Superior temporal gyrus (tissue), 1 donor: ENCODE measurements around the gene PTPRQ.
"Not testable (repeated sequence)": the region's sequence is repeated elsewhere in the genome, so short reads cannot be mapped to it uniquely, and the experiment has no call there.

ENCODE experiments used
- DNase-seq: peaks from one replicate; pipeline ENCODE4 v3.0.0-alpha.2; 2016; ENCODE audit errors: extremely low spot score

The PTPRQ gene, protein sequence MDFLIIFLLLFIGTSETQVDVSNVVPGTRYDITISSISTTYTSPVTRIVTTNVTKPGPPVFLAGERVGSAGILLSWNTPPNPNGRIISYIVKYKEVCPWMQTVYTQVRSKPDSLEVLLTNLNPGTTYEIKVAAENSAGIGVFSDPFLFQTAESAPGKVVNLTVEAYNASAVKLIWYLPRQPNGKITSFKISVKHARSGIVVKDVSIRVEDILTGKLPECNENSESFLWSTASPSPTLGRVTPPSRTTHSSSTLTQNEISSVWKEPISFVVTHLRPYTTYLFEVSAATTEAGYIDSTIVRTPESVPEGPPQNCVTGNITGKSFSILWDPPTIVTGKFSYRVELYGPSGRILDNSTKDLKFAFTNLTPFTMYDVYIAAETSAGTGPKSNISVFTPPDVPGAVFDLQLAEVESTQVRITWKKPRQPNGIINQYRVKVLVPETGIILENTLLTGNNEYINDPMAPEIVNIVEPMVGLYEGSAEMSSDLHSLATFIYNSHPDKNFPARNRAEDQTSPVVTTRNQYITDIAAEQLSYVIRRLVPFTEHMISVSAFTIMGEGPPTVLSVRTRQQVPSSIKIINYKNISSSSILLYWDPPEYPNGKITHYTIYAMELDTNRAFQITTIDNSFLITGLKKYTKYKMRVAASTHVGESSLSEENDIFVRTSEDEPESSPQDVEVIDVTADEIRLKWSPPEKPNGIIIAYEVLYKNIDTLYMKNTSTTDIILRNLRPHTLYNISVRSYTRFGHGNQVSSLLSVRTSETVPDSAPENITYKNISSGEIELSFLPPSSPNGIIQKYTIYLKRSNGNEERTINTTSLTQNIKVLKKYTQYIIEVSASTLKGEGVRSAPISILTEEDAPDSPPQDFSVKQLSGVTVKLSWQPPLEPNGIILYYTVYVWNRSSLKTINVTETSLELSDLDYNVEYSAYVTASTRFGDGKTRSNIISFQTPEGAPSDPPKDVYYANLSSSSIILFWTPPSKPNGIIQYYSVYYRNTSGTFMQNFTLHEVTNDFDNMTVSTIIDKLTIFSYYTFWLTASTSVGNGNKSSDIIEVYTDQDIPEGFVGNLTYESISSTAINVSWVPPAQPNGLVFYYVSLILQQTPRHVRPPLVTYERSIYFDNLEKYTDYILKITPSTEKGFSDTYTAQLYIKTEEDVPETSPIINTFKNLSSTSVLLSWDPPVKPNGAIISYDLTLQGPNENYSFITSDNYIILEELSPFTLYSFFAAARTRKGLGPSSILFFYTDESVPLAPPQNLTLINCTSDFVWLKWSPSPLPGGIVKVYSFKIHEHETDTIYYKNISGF (N-terminal part only)

GRCh38 chr12:80443974-80444666 lies at the start of gene PTPRQ:
TSS of gene PTPRQ (plus strand) at chr12:80444235. CDS start at chr12:80444346, 111 bp downstream.
- DNase-seq, result no peak

DNA sequence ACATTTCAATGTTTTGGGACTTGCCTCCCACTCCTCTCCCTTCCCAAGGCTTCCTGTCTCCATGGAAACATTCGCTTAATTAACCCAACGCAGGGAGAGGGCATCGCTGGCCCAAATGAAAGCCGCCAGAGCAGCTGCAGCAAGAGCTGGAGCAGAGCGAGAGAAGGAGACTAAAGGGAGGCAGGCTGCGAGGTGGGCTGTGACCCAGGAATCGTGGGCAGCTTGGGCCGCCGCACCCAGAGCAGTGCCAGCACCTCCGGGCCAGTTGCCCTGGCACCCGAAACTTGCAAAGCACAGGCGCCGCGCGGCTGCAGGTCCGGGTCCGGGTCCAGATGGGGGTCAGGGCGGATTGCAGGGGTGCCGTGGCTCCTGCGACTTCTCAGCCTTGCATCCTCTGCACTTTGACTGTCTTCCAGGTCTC lies 43.5 kb upstream of the PTPRQ start:
- DNase-seq, result peak; percentile 38

GRCh38 chr12:80401191-80401590 lies 42.8 kb upstream of the PTPRQ start:
- no peak for DNase-seq

DNA sequence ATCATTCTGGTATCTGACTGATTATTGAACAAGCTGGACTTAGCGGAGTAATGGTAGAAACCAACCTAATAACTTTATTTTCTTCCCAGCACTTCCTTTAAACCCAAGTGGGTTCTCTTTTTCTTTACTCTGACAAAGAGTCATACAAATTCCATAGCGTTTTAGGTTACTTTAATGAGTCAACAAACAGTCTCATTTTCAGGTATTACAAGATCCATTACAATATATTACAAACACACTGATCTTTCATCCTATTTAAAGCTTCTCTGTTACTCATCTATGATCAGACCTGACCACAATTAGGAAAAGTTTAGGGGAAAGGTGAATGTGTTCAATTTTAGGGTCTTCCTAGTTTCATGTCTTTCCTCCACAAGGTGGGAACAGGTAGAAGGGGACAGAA lies 39.4 kb upstream of the PTPRQ start:
- DNase-seq, result no peak

GRCh38 chr12:80406253-80406652 lies 37.8 kb upstream of the PTPRQ start:
- DNase-seq, result no peak

- no peak for DNase-seq
Observed at GRCh38 chr12:80411787-80412186, 32.2 kb upstream of the PTPRQ start.

- DNase-seq, result peak; percentile 83
Observed at GRCh38 chr12:80412343-80412953, 31.6 kb upstream of the PTPRQ start.

- no peak for DNase-seq
Observed at GRCh38 chr12:80413462-80413861, 30.6 kb upstream of the PTPRQ start.

DNA sequence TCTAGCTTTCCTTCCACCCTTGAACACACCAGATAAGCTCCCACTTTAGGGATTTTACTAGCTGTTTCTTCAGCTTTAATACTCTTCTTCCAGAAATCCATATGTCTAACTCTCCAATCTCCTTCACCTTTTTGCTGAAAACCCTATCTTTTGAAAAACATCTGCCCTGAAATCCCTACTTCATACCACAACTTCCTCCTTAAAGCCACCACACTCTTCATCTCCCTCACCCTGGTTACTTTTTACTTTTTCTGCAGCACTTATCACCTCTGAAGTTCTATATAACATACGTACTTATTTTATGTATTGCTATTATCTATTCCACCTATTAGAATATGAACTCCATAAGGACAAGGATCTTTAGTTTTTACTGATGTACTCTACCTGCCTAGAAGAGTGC lies 28.6 kb upstream of the PTPRQ start:
- no peak for DNase-seq

DNA sequence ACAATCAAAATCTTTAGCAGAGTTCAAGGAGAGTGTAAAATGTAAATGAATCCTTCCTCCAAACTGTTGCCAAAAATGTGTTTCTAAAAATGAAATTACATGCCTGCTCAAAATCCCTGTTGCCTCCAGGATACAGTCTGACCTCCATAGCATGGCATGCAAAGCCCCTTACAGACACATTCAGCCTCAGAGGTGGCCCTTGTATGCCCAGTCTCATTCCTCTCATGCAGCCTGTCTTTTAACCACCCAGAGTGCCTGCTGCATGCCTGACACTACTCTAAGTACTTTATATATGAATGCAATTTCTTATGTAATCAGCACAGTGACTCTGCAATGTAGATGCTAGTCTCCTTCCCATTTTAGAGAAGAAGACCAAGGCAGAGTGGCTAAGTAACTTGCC lies 24.4 kb upstream of the PTPRQ start:
- DNase-seq, result peak; percentile 45

GRCh38 chr12:80420075-80420474 lies 24.0 kb upstream of the PTPRQ start:
- no peak for DNase-seq

- no peak for DNase-seq
Observed at GRCh38 chr12:80422550-80422949, 21.5 kb upstream of the PTPRQ start.

DNA sequence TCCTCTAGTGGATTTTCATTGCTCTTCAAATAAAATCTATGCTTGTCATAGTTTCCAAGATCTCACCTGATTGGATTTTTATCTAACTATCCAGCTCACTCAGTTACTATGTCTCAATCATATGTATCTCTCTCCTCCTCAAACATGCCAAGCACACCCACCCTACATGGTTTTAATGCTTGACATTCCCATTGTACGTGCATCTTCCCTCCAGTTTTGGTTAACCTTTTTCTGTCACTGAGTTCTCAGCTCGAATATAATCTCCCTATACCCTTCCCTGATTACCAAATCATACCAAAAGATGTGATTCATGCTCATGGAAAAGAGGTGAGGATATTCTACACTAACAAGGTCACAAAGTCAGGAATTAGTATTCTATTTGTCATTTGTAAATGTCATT lies 12.0 kb upstream of the PTPRQ start:
- DNase-seq, result no peak

DNA sequence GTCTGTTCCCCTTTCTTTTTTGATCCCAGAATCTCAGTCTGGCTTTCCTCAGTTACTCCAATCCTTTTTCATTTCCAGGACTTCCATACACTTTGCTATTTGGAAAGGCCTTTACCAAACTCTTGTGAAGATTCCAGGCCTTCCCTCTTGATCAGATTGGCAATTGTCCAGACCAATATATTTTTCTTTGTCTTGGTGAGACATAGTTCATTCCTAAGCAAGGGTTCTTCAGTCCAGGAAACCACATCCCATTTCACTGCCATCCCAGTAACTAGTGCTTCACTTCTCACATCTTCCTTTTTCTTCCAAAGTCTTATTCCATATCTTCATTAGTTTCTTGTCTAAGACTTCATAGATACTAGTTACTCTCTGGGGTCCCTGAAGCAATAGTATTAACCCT lies 2.1 kb upstream of the PTPRQ start:
- no peak for DNase-seq

DNA sequence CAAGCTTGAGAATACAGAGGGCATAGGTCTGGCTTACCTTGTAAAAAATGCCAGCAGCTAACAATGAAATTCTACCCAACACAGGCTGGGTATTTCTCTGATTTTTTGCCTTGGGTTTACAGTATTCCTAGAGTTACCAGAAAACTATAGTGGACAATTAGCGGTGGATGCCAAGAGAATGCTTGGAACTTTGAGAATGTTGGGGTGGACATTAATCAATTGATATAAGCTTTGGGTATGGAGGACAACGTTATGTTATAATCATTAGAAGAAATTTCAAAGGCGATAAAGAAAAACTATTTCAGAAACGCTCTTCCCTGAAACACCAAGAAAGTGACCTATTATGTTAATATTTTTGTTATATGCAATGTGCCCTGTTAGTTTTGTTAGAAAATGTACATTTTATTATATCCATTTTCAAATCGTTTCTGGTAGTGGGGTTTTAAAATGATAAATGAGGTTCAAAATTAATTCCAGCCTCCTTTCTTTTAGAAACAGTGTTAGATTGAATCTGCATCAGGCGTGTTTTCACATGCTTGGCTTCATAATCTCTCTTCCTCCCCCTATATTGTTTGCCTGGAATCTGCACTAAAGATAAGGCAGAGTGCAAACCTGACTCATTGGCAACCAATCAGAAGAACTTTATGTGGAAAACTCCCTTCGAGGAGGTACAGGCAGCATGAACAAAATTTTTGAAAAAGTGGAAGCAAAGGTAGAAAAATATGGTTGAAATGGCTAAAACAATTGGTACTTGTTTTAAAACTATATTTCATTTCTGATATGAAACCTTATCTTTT lies 1.4 kb upstream of the PTPRQ start:
- no peak for DNase-seq

- DNase-seq, result no peak
Observed at GRCh38 chr12:80445083-80445793, 1.2 kb downstream of the PTPRQ start.

- DNase-seq, result no peak
Observed at GRCh38 chr12:80456513-80456912, 12.5 kb downstream of the PTPRQ start.

- no peak for DNase-seq
Observed at GRCh38 chr12:80460972-80461371, 16.9 kb downstream of the PTPRQ start.

DNA sequence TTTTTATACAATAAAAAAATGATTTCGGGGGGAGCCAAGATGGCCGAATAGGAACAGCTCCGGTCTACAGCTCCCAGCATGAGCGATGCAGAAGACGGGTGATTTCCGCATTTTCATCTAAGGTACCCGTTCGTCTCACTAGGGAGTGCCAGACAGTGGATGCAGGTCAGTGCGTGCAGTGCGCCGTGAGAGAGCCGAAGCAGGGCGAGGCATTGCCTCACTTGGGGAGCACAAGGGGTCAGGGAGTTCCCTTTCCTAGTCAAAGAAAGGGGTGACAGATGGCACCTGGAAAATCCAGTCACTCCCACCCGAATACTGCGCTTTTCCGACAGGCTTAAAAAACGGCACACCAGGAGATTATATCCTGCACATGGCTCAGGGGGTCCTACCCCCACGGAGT lies 17.8 kb downstream of the PTPRQ start:
- not testable (repeated sequence) for DNase-seq
